Stromal cell of bone marrow (primary cell): Measurements from ENCODE around the gene CD70.
"Not testable (repeated sequence)": the region's sequence is repeated elsewhere in the genome, so short reads cannot be mapped to it uniquely, and the experiment has no call there.

Source experiments
- DNase-seq: peaks from one replicate; pipeline ENCODE4 v3.0.0-alpha.2; 2012; ENCODE audit warnings: low read depth

Gene CD70

GRCh38 chr19:6590827-6591319, at the start of gene CD70:
CD70 (minus strand) TSS chr19:6591150; CDS start chr19:6591002, 148 bp downstream.
- no peak for DNase-seq

GRCh38 chr19:6640333-6640732, 49.4 kb upstream of the CD70 start:
- DNase-seq = not testable (repeated sequence)

GRCh38 chr19:6639439-6639838, 48.5 kb upstream of the CD70 start:
- no peak for DNase-seq

- DNase-seq = not testable (repeated sequence)
These were observed 42.5 kb upstream of the CD70 start for GRCh38 chr19:6633456-6633813.

- peak; percentile 44 for DNase-seq
These were observed 42.0 kb upstream of the CD70 start for GRCh38 chr19:6632747-6633455.

- DNase-seq = peak; percentile 57
These were observed 41.2 kb upstream of the CD70 start for GRCh38 chr19:6632002-6632621.

- no peak for DNase-seq
These were observed 35.8 kb upstream of the CD70 start for GRCh38 chr19:6626764-6627163.

GRCh38 chr19:6617374-6617773, 26.4 kb upstream of the CD70 start:
- DNase-seq = no peak

- DNase-seq = peak; percentile 87
These were observed 25.1 kb upstream of the CD70 start for GRCh38 chr19:6616011-6616410.

GRCh38 chr19:6613711-6614110, 22.8 kb upstream of the CD70 start:
- DNase-seq = peak; percentile 57

- peak; percentile 99 for DNase-seq
These were observed 20.2 kb upstream of the CD70 start for GRCh38 chr19:6610934-6611852.

GRCh38 chr19:6608940-6609339, 18.0 kb upstream of the CD70 start:
- DNase-seq = no peak

GRCh38 chr19:6608146-6608545, 17.2 kb upstream of the CD70 start:
- DNase-seq = not testable (repeated sequence)

GRCh38 chr19:6606276-6607070, 15.5 kb upstream of the CD70 start:
- DNase-seq = not testable (repeated sequence)

- DNase-seq = no peak
These were observed 14.0 kb upstream of the CD70 start for GRCh38 chr19:6604906-6605305.

GRCh38 chr19:6602729-6603114, 11.8 kb upstream of the CD70 start:
- DNase-seq = no peak

- DNase-seq = not testable (repeated sequence)
These were observed 10.6 kb upstream of the CD70 start for GRCh38 chr19:6601537-6602052.

- not testable (repeated sequence) for DNase-seq
These were observed 10.1 kb upstream of the CD70 start for GRCh38 chr19:6600951-6601536.

- no peak for DNase-seq
These were observed 9.0 kb upstream of the CD70 start for GRCh38 chr19:6599866-6600454.

- DNase-seq = not testable (repeated sequence)
These were observed 7.4 kb upstream of the CD70 start for GRCh38 chr19:6598254-6598892.
